Activated CD4-positive, CD25-positive, alpha-beta regulatory T cell treated with anti-CD3 and anti-CD28 coated beads, Interleukin-2, amount 50 U/mL, for 72 hours (primary cell): Measurements from ENCODE around the gene DDX42.
A peak's percentile ranks its signal among the peaks of the same experiment; 100 is the strongest.

Experiments used
- DNase-seq: peaks from one replicate; pipeline ENCODE4 v3.0.0; 2021

Gene DDX42

GRCh38 chr17:63826468-63827001 lies 52.6 kb downstream of the DDX42 start:
- DNase-seq: no peak

GRCh38 chr17:63827002-63827800 lies 53.2 kb downstream of the DDX42 start, which contains the start of the genes FTSJ3 and PSMC5:
TSS of gene FTSJ3 (minus strand) at chr17:63827663. CDS start at chr17:63826902, 761 bp downstream.
TSS of gene PSMC5 (plus strand) at chr17:63827431. CDS start at chr17:63827491, 60 bp downstream.
- peak; percentile 93 for DNase-seq

- DNase-seq: no peak
Observed at GRCh38 chr17:63827801-63828221, 53.8 kb downstream of the DDX42 start.

GRCh38 chr17:63828936-63829335 lies 55.0 kb downstream of the DDX42 start:
- DNase-seq: no peak

- DNase-seq: no peak
Observed at GRCh38 chr17:63830278-63830677, 56.3 kb downstream of the DDX42 start.

GRCh38 chr17:63830904-63831491 lies 57.0 kb downstream of the DDX42 start:
- no peak for DNase-seq

- DNase-seq: no peak
Observed at GRCh38 chr17:63831505-63831904, 57.5 kb downstream of the DDX42 start.

GRCh38 chr17:63832014-63832413 lies 58.0 kb downstream of the DDX42 start:
- DNase-seq: no peak

- no peak for DNase-seq
Observed at GRCh38 chr17:63832455-63832854, 58.5 kb downstream of the DDX42 start.

GRCh38 chr17:63833026-63833740 lies 59.2 kb downstream of the DDX42 start:
- no peak for DNase-seq

GRCh38 chr17:63833741-63834373 lies 59.9 kb downstream of the DDX42 start:
- no peak for DNase-seq

- no peak for DNase-seq
Observed at GRCh38 chr17:63834431-63835166, 60.6 kb downstream of the DDX42 start.

- DNase-seq: no peak
Observed at GRCh38 chr17:63835167-63835720, 61.3 kb downstream of the DDX42 start.

GRCh38 chr17:63836811-63837210 lies 62.8 kb downstream of the DDX42 start:
- DNase-seq: no peak

- no peak for DNase-seq
Observed at GRCh38 chr17:63837480-63837879, 63.5 kb downstream of the DDX42 start.

GRCh38 chr17:63837962-63838600 lies 64.1 kb downstream of the DDX42 start:
- no peak for DNase-seq

- DNase-seq: no peak
Observed at GRCh38 chr17:63838631-63839171, 64.7 kb downstream of the DDX42 start.

- DNase-seq: no peak
Observed at GRCh38 chr17:63840591-63841349, 66.8 kb downstream of the DDX42 start.

GRCh38 chr17:63841350-63842172 lies 67.6 kb downstream of the DDX42 start:
- no peak for DNase-seq
